Left colon (tissue), 2 donors: ENCODE data around the gene PARD3. TPM values are rescaled to one million over a fixed set of nuclear protein-coding genes. Genes with fewer than 3 reads are reported as not detected.

ENCODE experiments used
- ATAC-seq: fragments of 200-7000 bp; cut with Tn5 transposase; one replicate; pipeline ENCODE4 v1.9.1; 2020; ENCODE audit warnings: mild to moderate bottlenecking, moderate library complexity
- DNase-seq, 2 donors: peaks; one replicate each; pipeline ENCODE4 v3.0.0-alpha.2; 2020
- intact Hi-C, 2 donors: fragments of 100-400 bp; cut with DNase I in 1 of 2; cut with micrococcal nuclease in 1 of 2; formaldehyde crosslinking; loops; one replicate each; pipeline versions ENCODE4 v1.11.2 to v1.14.0; 2022; cut with DNase I, micrococcal nuclease
- total RNA-seq, 2 donors: library from RNA; stranded (reverse); fragmentation: NEBNext Ultra II Directional; extraction: Animal tissue kit (Norgen Biotek cat#: 25700); gene quantifications; one replicate each; pipeline ENCODE4 v1.2.1, GENCODE V29; 2021
- donor health status: DM: no; HTN: no; CAD: no.
- donor health status: DM: yes; HTN: yes; CAD: no.

The PARD3 gene
- total RNA-seq, 2 donors from 2014 or later = 45.5 to 52.9 TPM

- no peak for DNase-seq
- intact Hi-C loops = no loop called here
- no peak for ATAC-seq
Measured at GRCh38 chr10:34426041-34426440, 389.1 kb downstream of the PARD3 start.

- intact Hi-C loops = no loop called here
- ATAC-seq (no peak), DNase-seq (no peak)
Measured at GRCh38 chr10:34423673-34424625, 391.1 kb downstream of the PARD3 start.

GRCh38 chr10:34420795-34421194, 394.3 kb downstream of the PARD3 start:
- intact Hi-C loops = no loop called here
- no peak for DNase-seq

GRCh38 chr10:34420273-34420672, 394.8 kb downstream of the PARD3 start:
- intact Hi-C loops = no loop called here
- ATAC-seq (no peak), DNase-seq (no peak)

More at GRCh38 chr10:34420795-34421194, 394.3 kb downstream of the PARD3 start:
- ATAC-seq = no peak

- intact Hi-C loops = no loop called here
- no peak for ATAC-seq
Measured at GRCh38 chr10:34415039-34415438, 400.1 kb downstream of the PARD3 start.

GRCh38 chr10:34413756-34414587, 401.1 kb downstream of the PARD3 start:
- ATAC-seq = no peak

More at GRCh38 chr10:34415039-34415438, 400.1 kb downstream of the PARD3 start:
- no peak for DNase-seq

GRCh38 chr10:34413214-34413613, 401.9 kb downstream of the PARD3 start:
- ATAC-seq (no peak), DNase-seq (no peak)
- intact Hi-C loops = no loop called here

More at GRCh38 chr10:34413756-34414587, 401.1 kb downstream of the PARD3 start:
- intact Hi-C loops = no loop called here
- no peak for DNase-seq

- ATAC-seq (no peak), DNase-seq (no peak)
- intact Hi-C loops = no loop called here
Measured at GRCh38 chr10:34408956-34409355, 406.1 kb downstream of the PARD3 start.

GRCh38 chr10:34408381-34408780, 406.7 kb downstream of the PARD3 start:
- ATAC-seq (no peak), DNase-seq (no peak)
- intact Hi-C loops = no loop called here

GRCh38 chr10:34407324-34407805, 407.7 kb downstream of the PARD3 start:
- ATAC-seq = peak; percentile 32

GRCh38 chr10:34406463-34407323, 408.4 kb downstream of the PARD3 start:
- intact Hi-C loops = no loop called here
- DNase-seq (no peak), ATAC-seq (peak; percentile 67)

More at GRCh38 chr10:34407324-34407805, 407.7 kb downstream of the PARD3 start:
- intact Hi-C loops = no loop called here
- no peak for DNase-seq

- ATAC-seq (peak; percentile 79), DNase-seq (no peak)
- intact Hi-C loops = no loop called here
Measured at GRCh38 chr10:34405611-34406462, 409.3 kb downstream of the PARD3 start.

- no peak for ATAC-seq
- intact Hi-C loops = no loop called here
- no peak for DNase-seq
Measured at GRCh38 chr10:34403512-34403911, 411.6 kb downstream of the PARD3 start.

- DNase-seq (no peak), ATAC-seq (no peak)
- intact Hi-C loops = no loop called here
Measured at GRCh38 chr10:34400075-34400474, 415.0 kb downstream of the PARD3 start.

- no peak for DNase-seq
- intact Hi-C loops = no loop called here
- ATAC-seq = no peak
Measured at GRCh38 chr10:34399013-34399412, 416.1 kb downstream of the PARD3 start.

- no peak for DNase-seq
- no peak for ATAC-seq
- intact Hi-C loops = no loop called here
Measured at GRCh38 chr10:34397324-34397723, 417.8 kb downstream of the PARD3 start.

- ATAC-seq = no peak
Measured at GRCh38 chr10:34396663-34397062, 418.4 kb downstream of the PARD3 start.

More at GRCh38 chr10:34396663-34397062, 418.4 kb downstream of the PARD3 start:
- DNase-seq = no peak
- intact Hi-C loops = no loop called here
